ENCODE results near the gene TPD52L2. TPM values are rescaled to one million over a fixed set of nuclear protein-coding genes. Genes with fewer than 3 reads are reported as not detected.
A peak's percentile ranks its signal among the peaks of the same experiment; 100 is the strongest.
"Not testable (repeated sequence)": the region's sequence is repeated elsewhere in the genome, so short reads cannot be mapped to it uniquely, and the experiment has no call there.

The TPD52L2 gene
- total RNA-seq, 1 experiment from 2014 or later = 174 TPM

DNA sequence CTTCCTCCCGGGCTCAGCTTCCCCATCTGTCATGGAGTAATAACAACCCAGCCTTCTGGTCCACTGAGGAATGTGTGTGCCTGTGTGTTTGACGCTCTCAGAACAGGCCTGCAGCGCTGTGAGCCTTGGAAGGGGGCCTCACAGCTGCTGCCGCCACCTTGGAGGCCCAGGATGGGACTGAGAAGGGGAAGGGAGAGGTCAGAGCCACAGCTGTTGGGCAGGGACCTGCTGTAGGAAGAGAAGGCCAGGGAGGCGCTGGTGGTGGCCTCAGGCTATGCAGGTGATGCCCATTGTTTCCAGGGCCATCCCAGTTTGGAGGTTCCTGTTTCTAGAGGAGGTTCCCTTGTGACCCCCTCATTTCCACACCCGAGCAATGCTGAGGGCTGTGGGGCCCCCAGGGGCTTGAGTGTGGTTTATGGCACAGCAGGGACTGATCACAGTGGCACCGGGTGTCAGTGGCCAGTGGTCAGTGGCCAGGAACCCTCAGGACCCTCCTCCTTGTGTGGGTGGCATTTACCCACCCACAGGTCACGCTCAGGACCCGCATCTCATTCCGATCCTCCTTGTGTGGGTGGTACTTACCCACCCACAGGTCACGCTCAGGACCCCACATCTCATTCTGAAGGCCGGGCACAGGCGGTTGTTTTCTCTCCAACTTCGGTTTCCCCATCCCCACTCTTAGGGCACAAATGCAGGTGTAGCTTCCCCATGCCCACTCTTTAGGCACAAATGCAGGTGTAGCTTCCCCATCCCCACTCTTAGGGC, 14.0 kb downstream of the TPD52L2 start:
- DNase-seq (ENCODE audit: low spot score) = no peak

DNA sequence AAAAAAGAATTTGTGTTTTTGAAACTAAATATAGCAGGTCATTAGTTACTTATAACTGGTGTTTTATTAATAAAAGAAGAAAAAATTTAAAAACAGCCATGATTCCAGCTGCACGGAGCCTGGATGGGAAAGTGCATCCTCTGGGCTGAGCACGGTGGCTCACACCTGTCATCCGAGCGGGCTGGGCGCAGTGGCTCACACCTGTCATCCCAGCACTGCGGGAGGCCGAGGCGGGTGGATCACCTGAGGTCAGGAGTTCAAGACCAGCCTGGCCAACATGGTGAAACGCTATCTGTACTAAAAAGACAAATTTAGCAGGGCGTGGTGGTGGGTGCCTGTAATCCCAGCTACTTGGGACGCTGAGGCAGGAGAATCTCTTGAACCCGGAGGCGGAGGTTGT, 15.8 kb downstream of the TPD52L2 start:
- DNase-seq (ENCODE audit: low spot score) = not testable (repeated sequence)

DNA sequence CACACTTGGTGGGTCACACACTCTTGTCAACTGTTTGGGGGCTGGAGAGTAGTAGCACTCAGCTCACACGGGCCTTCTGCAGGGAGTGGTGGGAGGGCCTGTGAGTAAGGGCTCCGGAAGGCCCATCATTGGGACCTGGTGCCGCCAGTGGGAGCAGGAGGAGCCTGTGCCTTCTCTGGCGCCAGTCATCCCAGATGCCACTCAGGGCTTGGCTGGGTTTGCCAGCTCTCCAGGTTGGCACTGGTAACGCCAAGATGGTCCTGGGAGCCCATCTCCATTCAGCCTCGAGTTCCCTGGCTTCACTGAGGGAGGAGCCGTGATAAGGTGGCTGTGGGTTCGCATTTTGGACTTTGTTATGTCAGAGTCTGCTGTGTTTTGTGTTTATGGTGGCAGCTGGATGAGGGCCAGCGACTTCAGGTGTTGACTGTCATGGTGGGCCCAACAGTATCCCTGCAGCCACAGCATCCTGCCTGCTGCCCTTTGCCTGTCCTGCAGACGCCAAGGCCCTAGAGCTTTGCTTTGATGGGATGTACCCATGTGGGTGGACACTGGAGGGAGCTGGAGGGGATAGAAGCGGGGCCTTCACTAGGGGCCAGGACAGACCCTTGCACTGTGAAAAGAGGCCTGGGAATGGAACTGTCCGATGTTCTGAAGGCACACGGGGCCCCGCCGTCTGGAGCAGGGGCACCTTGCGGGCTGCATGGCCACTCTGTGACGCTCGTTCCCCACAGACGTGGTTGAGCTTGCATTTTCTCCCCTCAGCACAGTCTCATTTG, 16.6 kb downstream of the TPD52L2 start:
- DNase-seq (ENCODE audit: low spot score) = no peak

DNA sequence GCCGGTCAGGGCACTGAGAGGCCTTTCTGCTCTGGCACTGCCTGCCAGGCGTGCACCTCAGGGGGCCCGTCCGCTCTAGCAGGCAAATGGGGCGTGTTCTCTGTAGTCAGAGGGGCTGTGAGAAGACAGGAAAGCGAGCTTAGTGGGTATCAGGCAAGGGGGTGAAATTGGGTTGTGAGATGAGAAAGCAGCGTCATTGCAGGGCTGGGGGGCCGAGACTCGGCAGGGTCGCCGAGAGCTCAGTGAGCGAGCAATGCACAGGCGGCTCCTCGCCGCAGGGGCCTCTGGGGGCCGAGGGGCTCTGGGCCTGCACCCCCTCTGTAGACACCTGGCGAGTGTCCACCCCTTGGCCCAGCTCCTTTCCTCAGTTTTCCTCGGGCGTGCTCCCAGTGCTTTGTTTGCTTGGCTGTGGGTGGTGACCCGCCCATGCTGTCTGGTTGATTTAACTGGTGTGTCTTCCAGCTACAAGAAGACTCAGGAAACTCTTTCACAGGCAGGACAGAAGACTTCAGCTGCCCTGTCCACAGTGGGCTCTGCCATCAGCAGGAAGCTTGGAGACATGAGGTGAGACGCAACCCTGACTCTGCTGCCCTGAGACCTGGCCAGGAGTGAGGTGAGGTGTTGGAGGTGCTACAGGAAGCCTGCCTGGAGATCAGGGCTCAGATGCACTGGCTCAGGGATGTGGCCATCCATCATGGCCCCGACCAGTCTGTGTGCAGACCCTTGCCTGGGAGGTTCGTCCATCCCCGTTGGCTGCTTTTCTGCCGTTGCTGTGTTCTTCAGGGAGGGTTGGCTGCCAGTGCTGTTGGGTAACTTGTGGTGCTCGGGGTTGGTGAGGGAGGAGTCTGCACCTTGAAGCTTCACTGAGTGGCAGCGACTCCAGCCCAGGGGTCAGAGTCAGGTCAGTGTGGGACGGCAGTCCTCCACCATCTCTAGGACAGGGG, 17.5 kb downstream of the TPD52L2 start:
- no peak for DNase-seq (ENCODE audit: low spot score)

DNA sequence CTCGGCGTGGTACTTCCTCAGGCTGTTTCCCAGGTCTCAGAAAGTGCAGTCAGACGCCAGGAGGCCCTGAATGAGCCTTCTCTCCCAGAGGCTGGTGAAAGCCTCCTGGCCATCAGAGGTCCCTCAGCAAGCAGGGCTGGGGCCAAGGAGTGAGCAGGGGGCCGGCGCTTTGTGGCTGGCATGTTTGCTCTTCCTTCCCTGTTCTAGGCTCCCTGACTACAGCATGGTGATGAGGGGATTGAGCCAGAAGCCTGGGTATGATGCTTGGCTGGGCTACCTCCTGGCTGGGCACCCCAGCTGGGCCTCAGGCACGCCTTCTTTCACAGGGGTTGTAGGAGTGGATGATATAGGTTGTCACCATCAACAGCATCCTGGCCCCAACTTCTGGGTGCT, 18.1 kb downstream of the TPD52L2 start:
- no peak for DNase-seq (ENCODE audit: low spot score)

DNA sequence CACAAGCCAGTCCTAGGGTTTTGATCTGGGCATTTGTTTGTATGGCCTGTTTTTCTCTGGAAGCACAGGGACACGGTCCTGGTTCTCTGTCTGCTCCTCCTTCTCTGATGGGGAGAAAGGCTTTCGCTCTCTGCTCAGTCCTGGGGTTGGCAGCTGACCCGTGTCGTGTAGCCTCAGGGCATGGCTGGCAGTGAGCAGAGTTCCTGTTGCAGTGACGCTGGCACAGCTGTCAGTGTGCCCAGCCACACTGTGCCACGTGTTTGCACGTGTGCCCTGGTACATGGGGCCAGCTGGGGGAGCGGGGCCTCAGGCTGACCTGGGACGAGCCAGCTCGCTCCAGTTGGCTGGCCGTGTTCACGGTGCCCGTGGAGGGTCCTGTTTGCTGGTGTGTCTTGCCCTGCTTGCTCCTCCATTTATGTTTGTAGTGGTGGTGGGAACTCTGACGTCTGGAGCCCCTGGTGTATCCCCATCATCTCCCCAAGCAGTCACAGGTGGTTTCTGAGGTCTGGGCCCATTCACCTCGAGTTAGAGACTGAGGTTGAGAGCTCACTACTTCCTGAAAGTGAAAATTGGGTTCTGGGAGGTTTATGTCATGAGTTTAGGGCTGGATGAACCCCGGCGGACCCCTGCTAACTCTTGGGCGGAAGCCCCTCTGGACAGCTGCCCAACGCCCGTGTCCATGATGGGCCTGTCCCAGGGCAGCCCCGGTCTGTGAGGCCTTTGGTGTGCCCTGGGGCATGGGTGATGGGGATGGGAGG, 19.6 kb downstream of the TPD52L2 start:
- no peak for DNase-seq (ENCODE audit: low spot score)

DNA sequence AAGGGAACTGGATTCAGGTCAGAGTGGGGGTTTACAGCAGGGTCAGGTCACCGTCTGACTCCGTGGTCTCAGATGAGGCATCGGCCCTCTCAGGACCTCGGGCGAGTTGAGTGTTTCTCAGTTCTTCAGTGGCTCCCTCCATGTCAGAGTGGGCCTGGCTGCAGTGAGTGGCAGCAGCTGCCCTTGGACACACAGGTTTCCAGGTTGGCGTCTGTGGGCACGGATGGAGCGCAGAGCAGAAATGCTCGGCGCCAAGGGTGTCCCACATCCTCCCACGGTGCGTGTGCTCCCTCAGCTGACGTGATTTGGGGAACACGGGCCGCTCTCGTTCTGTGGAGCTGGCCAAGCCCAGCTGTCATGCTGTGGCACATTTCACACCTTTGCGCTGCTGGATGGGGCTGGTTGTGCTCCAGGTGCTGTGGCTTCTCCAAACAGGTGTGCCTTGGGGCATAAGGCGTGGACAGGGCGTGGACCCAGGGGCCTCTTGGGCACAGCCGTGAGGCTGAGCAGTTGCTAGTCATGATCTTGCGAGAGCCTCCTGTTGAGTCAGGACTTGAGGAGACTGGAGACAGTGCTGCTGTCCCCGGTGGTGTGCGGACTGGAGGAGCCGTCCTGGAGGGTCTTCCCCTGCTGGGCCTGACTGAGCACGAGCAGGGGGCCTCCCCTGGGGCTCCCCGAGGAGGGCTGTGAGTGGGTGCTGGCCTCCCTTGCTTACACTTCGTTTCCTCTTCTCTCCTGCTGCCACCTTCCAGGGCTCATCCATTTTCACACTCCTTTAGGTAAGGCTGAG, 20.4 kb downstream of the TPD52L2 start:
- DNase-seq (ENCODE audit: low spot score) = no peak

DNA sequence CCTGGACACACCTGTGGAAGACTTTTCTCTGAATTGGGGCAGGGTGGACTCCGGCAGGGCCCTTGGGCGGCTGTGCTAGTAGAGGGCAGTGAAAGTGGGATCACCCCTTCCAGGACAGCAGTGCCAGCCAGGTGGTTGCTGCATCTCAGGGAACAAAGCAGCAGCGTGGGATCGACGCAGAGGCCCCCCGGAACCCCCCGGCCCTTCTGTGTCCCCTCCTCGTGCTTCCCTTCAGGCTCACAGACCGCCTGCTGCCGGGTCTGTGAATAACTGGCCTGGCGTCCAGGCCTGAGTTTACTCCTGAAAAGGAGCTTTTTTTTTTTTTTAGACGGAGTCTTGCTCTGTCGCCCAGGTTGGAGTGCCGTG, 21.0 kb downstream of the TPD52L2 start:
- DNase-seq (ENCODE audit: low spot score) = no peak

DNA sequence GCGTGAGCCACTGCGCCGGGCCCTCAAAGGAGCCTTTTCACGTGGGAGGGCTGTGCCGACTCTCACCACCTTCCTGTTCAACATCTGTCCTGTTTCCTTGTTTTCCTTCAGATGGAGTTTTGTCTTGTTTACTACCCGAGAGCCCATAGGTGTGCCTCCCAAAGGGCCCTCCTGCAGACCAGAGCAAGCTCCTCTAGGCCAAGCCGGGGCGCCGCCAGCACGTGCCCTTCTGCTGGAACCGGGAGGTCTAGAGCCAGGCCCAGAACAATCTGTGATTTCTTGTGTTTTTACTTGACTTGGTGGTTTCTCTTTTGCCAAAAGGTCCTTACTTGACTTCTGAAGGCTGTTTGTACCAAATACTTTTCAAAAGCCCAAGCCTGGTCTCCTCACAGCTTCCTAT, 21.9 kb downstream of the TPD52L2 start:
- DNase-seq (ENCODE audit: low spot score) = no peak

DNA sequence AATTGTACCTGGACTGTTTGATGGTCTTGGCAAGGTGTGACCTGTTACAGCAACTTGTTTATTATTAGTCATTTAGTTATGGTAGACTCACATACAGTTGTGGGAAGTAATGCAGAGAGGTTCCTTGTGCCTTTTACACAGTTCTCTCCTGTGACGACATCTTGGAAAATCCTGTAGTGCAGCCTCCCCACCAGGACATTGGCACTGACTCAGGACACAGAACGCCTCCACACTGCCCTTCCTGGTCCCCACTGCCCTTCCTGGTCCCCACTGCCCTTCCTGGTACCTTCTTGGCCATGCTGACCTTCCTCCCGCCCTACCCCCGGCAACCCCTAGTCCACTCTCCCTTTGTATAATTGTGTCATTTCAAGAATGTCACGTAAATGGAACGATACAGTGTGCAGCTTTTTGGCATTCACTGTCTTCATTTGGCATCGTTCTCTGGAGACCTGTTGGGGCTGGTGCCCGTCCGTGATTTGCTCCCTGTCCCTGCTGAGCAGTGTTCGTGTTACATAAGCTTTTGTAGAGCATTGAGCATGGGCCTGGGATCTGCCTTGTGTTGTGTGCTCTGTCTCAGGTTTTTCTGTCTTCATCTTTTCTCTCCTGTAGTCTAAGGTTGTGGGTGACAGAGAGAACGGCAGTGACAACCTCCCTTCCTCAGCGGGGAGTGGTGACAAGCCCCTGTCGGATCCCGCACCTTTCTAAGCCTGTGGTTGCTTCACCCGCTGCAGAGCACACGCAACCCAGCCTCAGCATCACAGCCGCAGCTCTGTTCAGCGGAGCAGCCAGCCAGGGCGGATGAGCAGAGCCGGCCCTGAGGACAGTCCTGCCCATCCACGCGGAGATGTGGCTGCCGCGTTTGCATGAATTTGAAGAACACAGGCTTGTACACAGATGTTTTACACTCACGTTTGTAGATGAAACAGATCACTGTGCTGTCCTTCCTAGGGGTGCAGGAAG, 24.5 kb downstream of the TPD52L2 start:
- DNase-seq (ENCODE audit: low spot score) = no peak

DNA sequence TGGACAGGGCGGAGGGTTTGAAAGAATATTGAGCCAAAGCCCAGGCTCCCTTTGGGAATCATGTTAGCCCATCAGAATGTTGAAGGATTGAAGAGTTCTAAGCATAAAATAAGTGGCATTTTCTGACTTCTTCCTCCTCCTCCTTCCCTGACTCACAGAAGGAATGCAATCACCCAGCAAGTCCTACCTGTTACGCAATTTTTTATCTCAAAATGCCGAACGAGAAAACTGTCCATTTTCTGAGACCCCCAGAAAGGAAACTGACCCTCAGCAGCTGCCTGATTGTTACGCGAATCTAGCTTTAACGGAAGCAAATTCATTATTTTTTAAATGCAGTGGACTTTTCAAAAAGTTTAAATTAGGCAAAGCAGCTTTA, 25.1 kb downstream of the TPD52L2 start:
- DNase-seq (ENCODE audit: low spot score) = no peak

DNA sequence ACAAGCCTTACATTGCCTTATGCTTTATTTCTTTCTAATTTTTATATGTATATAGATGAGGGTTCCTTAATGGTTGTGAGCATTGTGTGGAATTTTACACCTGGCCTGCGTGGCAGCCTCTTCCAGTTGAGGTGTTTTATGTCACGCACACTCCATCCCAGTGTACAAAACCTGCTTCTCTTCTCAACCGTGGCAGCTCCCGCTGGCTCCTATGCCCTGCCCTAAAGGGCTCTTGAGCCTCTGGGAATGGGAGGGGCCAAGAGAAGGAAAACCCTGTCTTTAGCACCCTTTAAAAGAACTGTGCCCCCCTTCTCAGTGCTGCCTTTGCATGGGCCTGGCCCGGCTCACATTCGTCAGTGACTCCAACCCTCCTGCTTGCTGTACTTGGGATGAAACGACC, 25.5 kb downstream of the TPD52L2 start:
- DNase-seq (ENCODE audit: low spot score) = no peak

DNA sequence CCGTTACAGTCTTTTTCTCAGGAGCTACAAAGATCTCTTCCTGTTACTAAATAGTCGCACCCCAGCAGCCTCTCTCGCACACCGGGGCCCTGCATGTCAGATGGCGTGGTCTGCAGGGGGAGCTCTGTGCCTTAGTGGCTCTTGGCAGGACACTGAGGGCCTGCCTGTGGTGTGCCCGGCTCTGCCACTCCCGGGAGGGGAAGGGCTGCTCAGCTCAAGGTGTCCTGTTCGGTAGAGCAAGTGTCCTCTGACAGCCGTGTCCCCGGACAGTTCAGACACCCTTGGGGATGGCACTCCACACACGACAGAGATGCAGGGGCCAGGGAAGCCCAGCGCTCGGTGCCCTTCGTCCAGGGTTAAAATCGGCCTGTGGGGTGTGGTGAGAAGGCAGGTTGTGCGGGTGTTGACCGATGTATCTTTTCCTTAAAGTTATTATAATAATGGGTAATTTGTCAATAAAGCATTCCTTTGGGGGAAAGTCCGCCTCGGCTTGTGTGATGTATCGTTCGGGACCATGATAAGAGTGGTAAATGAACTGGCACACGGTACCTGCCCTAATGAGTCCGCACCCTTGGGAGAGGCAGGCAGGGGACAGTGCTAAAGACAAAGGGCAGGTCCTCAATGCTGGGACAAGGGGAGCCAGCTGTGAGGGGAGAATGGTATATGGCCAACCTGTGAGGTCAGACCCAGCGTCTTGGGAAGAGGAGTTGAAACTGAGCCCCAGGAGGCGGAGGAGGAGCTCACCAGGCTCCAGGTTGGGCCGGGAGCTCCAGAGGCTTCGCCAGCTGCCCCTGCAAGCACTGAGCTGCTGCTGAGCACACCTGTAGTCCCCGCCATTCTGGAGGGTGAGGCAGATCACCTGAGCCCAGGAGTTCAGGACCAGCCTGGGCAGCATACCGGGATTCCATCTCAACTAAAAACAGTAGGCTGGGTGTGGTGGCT, 26.3 kb downstream of the TPD52L2 start:
- DNase-seq (ENCODE audit: low spot score) = no peak

DNA sequence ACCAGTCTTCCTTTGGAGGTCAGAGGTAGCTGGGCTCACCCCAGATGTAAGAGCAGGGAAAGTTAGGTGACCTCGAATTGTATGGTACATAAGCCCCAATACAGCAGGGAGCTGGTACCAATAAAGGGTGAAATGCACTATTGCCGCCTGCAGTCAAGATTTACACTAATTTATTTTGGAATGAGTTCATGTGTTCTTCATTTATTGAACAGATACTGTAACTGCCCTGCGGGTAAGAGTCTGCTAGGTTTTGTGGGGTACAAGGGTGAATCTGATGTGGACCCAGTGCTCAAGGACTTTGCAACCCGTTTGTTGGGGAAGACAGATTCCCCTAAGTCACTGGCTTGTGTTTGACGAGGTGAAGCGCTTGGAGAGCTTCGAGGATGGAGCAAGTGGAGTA, 27.3 kb downstream of the TPD52L2 start:
- no peak for DNase-seq (ENCODE audit: low spot score)

DNA sequence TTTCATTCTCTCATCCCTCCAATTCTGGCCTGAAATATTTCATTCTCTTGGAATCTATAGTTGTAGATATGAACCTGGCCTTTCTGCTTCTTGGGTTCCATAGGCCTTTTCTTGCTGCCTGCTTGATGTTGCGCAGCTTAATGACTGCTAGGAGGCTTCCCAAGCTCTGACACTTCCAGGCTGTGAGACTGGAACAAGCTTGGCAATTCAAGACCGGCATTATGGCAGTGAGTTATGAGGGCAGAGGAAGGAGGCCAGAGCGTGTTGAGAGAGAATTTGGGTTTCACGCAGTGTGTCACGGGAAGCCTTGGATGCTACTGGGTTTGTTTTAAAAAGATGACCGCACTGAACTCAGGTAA, 28.9 kb downstream of the TPD52L2 start:
- no peak for DNase-seq (ENCODE audit: low spot score)

DNA sequence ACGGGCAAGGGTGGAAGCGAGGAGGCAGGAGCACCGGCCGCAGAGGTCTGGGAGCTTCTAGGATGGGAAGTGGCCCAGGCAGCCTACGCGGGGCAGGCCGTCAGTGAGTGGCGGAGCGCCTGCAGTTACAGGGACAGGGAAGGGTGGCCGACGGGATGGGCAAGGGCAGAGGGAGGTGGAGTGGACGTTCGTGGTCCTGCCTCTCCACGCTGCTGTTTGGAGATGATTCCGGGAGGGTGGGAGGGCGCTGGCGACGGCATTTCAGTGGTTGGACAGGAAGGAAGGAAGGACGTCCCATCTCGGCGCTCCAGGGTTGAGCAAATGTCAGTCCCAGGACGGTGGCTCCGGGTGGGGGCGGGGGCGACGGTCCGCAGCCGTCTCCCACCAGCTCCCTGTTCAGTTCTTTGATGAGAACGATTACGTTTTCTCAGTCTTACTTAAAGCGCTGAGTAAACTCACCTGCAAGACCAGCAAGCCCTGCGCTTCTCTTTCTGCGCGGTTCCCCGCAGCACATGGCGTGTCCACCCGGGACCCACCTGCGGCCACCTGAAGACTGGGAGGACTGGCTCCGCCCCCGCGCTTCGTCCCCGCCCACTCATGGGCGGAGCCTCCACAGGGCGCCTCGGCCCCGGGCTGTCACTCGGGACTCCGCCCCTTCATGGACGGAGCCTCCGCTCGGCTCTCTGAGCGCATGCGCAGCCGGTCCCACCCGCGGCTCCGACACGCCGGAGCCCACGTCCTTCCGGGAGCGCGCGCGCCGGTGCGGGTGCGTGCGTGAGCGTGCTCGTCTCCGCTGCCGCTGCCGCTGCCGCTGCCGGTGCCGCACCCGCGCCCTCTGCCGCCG, 29.5 kb downstream of the TPD52L2 start, which contains the start of gene DNAJC5:
DNAJC5 (plus strand) TSS at position 769 of the 844 bp plus-strand sequence. CDS start 33,220 bp downstream, outside the sequence.
- DNase-seq (ENCODE audit: low spot score) = peak; percentile 86

DNA sequence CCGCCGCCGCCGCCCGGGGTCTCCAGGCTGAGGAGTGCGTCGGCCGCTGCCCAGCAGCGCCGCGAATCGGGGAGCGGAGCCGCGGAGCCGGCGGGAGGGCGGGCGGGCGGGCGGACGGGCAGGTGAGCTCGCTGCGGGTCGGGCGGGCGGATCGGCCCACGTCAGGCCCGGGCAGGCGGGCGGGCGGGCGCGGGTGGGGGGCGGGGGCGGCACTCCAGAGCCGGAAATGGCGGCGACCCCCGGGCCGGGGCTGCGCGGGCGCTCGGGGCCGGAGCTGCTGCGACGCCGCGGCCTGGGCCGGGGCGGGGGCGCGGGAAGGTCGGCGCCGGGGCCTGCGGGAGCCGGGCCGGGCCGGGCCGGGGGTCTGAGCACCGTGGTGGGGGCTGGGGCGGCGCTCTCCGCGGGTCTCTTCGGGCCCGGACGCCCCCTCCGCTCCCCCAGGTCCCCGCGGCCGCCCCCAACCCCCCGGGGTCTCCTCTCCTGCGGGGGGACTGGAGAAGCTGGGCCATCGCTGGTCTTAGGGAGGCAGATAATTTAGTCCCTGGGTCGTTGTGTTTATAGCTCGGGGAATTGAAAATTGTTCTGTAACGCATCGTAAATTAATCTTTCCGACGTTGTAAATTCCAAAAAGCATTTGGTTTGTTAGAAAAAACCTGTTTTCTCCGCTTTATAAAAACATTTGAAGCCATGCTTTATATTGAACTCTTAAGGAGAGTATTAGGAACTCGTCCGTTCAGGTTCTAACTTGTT, 30.3 kb downstream of the TPD52L2 start:
- no peak for DNase-seq (ENCODE audit: low spot score)
